ENCODE data around the gene CARD8.
A peak's percentile ranks its signal among the peaks of the same experiment; 100 is the strongest.

Gene CARD8

DNA sequence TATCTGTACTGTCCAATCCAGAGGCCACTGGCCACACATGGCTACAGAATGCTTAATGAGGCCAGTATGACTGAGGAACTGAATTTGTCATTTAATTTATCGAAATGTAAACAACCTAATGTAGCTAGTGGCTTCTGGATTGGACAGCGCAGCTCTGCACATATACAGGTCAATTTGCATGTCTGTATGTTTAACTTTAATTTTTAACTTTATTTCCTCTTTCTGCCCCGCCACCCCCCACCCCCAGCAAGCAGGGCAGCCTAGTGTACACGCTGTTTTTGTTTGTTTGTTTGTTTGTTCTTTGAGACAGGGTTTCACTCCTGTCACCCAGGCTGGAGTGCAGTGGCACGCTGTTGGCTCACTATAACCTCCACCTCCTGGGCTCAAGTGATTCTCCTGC lies 69.7 kb downstream of the CARD8 start:
- Mint-ChIP-seq H3K9me3 (peaks cover 7% of the 10 kb centered on the region), H3K27ac (no peak overlapping the region), H3K4me1 (ENCODE audit: low read depth) (peaks cover 8% of the 10 kb centered on the region), H3K27me3 (no peaks in the 10 kb centered on the region), H3K36me3 (ENCODE audit: low read depth) (peaks cover 61% of the 10 kb centered on the region), H3K4me3 (no peak overlapping the region)
- DNase-seq, result no peak

DNA sequence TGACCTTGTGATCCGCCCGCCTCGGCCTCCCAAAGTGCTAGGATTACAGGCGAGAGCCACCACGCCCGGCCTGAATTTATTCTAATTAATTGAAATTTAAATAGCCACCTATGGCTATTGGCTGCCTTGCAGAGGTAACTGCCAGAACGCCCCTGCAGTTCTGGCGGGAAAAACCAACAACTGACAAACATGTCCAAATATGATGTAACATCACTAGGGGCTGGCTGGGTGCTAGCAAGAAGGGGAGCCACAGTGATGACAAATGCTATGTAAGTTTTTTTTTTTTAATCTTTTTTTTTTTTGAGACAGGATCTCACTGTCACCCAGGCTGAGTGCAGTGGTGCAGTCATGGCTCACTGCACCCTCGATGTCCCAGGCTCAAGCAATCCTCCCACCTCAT lies 72.4 kb downstream of the CARD8 start:
- H3K27ac Mint-ChIP-seq, result no peak overlapping the region
- H3K36me3 Mint-ChIP-seq (ENCODE audit: low read depth), result peaks cover 61% of the 10 kb centered on the region
- H3K4me1 Mint-ChIP-seq (ENCODE audit: low read depth), result no peaks in the 10 kb centered on the region
- H3K27me3 Mint-ChIP-seq, result no peaks in the 10 kb centered on the region
- H3K9me3 Mint-ChIP-seq, result peaks cover 7% of the 10 kb centered on the region
- no peak for DNase-seq
- no peak overlapping the region for H3K4me3 Mint-ChIP-seq

- DNase-seq, result no peak
- no peak overlapping the region for H3K4me3 Mint-ChIP-seq
- H3K4me1 Mint-ChIP-seq (ENCODE audit: low read depth), result no peaks in the 10 kb centered on the region
- no peaks in the 10 kb centered on the region for H3K27me3 Mint-ChIP-seq
- peaks cover 54% of the 10 kb centered on the region for H3K36me3 Mint-ChIP-seq (ENCODE audit: low read depth)
- H3K9me3 Mint-ChIP-seq, result peaks cover 7% of the 10 kb centered on the region
- H3K27ac Mint-ChIP-seq, result no peak overlapping the region
Measured at GRCh38 chr19:48182434-48182833, 73.3 kb downstream of the CARD8 start.

DNA sequence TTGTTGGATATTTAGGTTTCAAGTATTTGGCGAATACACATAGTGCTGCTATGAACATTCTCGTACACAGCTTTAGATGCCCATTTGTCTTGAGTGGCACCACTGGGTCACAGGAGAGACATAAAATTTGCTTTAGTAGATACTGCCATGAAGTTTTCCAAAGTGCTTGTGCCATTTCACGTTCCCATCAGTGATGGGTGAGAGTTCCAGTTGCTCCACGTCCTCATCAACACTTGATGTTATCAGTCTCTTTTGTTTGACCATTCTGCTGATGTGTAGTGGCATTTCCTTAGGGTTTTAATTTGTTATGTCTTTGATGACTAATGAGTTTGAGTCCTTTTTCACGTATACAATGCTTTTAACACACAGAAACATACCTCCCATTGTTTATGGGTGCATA lies 74.2 kb downstream of the CARD8 start:
- no peak for DNase-seq
- no peak overlapping the region for H3K27ac Mint-ChIP-seq
- H3K36me3 Mint-ChIP-seq (ENCODE audit: low read depth), result peaks cover 60% of the 10 kb centered on the region
- H3K9me3 Mint-ChIP-seq, result peaks cover 7% of the 10 kb centered on the region
- peaks cover 3% of the 10 kb centered on the region for H3K4me1 Mint-ChIP-seq (ENCODE audit: low read depth)
- H3K4me3 Mint-ChIP-seq, result no peak overlapping the region
- H3K27me3 Mint-ChIP-seq, result no peaks in the 10 kb centered on the region

DNA sequence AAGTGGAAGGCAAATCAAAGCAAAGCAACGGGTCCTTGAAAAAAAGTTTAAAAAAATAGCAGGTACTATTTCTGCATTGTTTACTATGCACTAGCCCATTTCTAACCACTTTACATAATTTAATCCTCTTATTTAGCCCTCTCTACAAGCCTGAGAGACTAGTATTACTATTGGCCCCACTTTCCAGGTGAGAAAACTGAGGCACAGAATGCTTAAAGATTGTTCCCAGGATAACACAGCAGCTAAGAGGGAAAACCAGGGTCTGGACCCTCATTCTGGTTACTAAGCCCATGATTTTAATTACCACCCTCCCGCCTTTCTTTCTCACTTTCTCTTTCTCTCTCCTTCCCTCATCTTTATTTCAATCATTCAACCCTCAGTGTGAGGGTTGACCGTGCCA lies 79.5 kb downstream of the CARD8 start:
- Mint-ChIP-seq H3K36me3 (ENCODE audit: low read depth) (peaks cover 73% of the 10 kb centered on the region), H3K9me3 (peaks cover 1% of the 10 kb centered on the region), H3K27me3 (no peaks in the 10 kb centered on the region), H3K27ac (peak overlapping the region; percentile 50), H3K4me1 (ENCODE audit: low read depth) (peaks cover 22% of the 10 kb centered on the region), H3K4me3 (no peak overlapping the region)
- DNase-seq, result no peak

GRCh38 chr19:48175578-48175977 lies 80.1 kb downstream of the CARD8 start:
- Mint-ChIP-seq H3K4me1 (ENCODE audit: low read depth) (peaks cover 27% of the 10 kb centered on the region), H3K27me3 (no peaks in the 10 kb centered on the region), H3K27ac (peak overlapping the region; percentile 1), H3K9me3 (no peaks in the 10 kb centered on the region), H3K4me3 (no peak overlapping the region), H3K36me3 (ENCODE audit: low read depth) (peaks cover 75% of the 10 kb centered on the region)
- no peak for DNase-seq

GRCh38 chr19:48174445-48175030 lies 81.2 kb downstream of the CARD8 start:
- H3K36me3 Mint-ChIP-seq (ENCODE audit: low read depth), result peaks cover 72% of the 10 kb centered on the region
- no peaks in the 10 kb centered on the region for H3K9me3 Mint-ChIP-seq
- peaks cover 27% of the 10 kb centered on the region for H3K4me1 Mint-ChIP-seq (ENCODE audit: low read depth)
- H3K4me3 Mint-ChIP-seq, result no peak overlapping the region
- H3K27ac Mint-ChIP-seq, result no peak overlapping the region
- no peak for DNase-seq
- H3K27me3 Mint-ChIP-seq, result no peaks in the 10 kb centered on the region

GRCh38 chr19:48171710-48172109 lies 84.0 kb downstream of the CARD8 start:
- Mint-ChIP-seq H3K36me3 (ENCODE audit: low read depth) (peaks cover 75% of the 10 kb centered on the region), H3K4me3 (peak overlapping the region; percentile 94), H3K4me1 (ENCODE audit: low read depth) (peaks cover 45% of the 10 kb centered on the region), H3K27ac (no peak overlapping the region), H3K9me3 (no peaks in the 10 kb centered on the region), H3K27me3 (no peaks in the 10 kb centered on the region)
- DNase-seq, result no peak

- Mint-ChIP-seq H3K27me3 (no peaks in the 10 kb centered on the region), H3K27ac (peak overlapping the region; percentile 100), H3K4me3 (peak overlapping the region; percentile 94), H3K9me3 (no peaks in the 10 kb centered on the region), H3K4me1 (ENCODE audit: low read depth) (peaks cover 45% of the 10 kb centered on the region), H3K36me3 (ENCODE audit: low read depth) (peaks cover 70% of the 10 kb centered on the region)
- DNase-seq, result no peak
Measured at GRCh38 chr19:48170817-48171347, 84.8 kb downstream of the CARD8 start.

- H3K36me3 Mint-ChIP-seq (ENCODE audit: low read depth), result peaks cover 70% of the 10 kb centered on the region
- no peaks in the 10 kb centered on the region for H3K27me3 Mint-ChIP-seq
- peak within 1 kb of the TSS; percentile 100 for H3K27ac Mint-ChIP-seq
- peak; percentile 95 for DNase-seq
- H3K4me3 Mint-ChIP-seq, result peak within 1 kb of the TSS; percentile 94
- H3K9me3 Mint-ChIP-seq, result no peaks in the 10 kb centered on the region
- peaks cover 45% of the 10 kb centered on the region for H3K4me1 Mint-ChIP-seq (ENCODE audit: low read depth)
Measured at GRCh38 chr19:48169939-48170803, 85.5 kb downstream of the CARD8 start, which contains the start of the genes LIG1 and ZSWIM9. TSS of gene LIG1 (minus strand) at chr19:48170344. CDS start at chr19:48165566, 4,778 bp downstream. TSS of gene ZSWIM9 (plus strand) at chr19:48170680. CDS start at chr19:48171803, 1,123 bp downstream.

- peak; percentile 92 for DNase-seq
- Mint-ChIP-seq H3K4me3 (peak overlapping the region; percentile 94), H3K4me1 (ENCODE audit: low read depth) (peaks cover 41% of the 10 kb centered on the region), H3K27ac (peak overlapping the region; percentile 100), H3K9me3 (no peaks in the 10 kb centered on the region), H3K36me3 (ENCODE audit: low read depth) (peaks cover 70% of the 10 kb centered on the region), H3K27me3 (no peaks in the 10 kb centered on the region)
Measured at GRCh38 chr19:48169578-48169938, 86.2 kb downstream of the CARD8 start.

DNA sequence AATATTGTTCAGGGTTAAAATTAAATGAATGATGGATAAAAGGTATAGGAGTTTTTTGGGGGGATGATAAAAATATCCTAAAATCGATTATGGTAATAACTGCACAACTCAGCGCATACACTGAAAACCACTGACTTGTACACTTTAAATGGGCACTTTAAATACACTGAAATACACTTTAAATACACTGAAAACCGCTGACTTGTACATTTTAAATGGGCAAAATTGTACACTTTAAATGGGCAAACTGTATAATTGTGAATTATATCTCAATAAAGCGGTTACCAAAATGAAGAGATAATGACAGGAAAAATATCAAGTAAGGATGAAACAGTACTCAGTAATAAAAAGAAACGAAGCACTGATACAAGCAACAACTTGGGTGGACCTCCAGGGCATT lies 87.0 kb downstream of the CARD8 start:
- peak overlapping the region; percentile 100 for H3K27ac Mint-ChIP-seq
- peak overlapping the region; percentile 94 for H3K4me3 Mint-ChIP-seq
- DNase-seq, result no peak
- peaks cover 38% of the 10 kb centered on the region for H3K4me1 Mint-ChIP-seq (ENCODE audit: low read depth)
- H3K36me3 Mint-ChIP-seq (ENCODE audit: low read depth), result peaks cover 70% of the 10 kb centered on the region
- H3K9me3 Mint-ChIP-seq, result no peaks in the 10 kb centered on the region
- H3K27me3 Mint-ChIP-seq, result no peaks in the 10 kb centered on the region

DNA sequence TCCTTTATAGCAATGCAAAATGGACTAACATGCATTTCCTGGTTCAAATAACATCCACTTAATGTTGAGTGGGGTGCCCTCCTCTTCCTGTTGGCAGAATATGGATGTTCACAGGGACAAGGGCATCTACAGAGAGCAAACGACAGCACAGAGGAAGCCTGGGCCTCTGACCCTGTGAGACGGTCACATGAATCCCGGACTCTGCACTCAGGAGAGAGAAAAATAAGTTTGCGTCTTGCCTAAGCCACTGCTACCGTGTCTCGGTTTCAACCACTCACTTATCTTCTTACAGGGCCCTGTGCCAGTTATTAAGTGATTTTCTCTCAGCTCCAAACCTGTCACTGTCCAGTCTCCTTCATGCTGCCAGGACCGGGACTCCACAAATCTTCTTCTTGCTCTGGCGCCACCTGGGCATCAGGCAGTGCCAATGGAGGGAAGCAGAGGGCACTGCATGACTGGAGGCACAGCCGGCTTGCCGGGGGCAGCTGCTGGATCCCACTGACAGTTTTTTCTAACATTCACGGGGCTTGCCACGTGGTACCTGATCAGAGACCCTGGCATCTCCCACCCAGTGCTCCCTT lies 97.4 kb downstream of the CARD8 start:
- Mint-ChIP-seq H3K27ac (peak overlapping the region; percentile 24), H3K4me3 (no peak overlapping the region), H3K9me3 (no peaks in the 10 kb centered on the region), H3K36me3 (ENCODE audit: low read depth) (peaks cover 90% of the 10 kb centered on the region), H3K4me1 (ENCODE audit: low read depth) (no peaks in the 10 kb centered on the region), H3K27me3 (no peaks in the 10 kb centered on the region)
- DNase-seq, result no peak
